Neural crest cell (in vitro differentiated cells): Measurements from ENCODE around the gene OR52E5. TPM values are rescaled to one million over a fixed set of nuclear protein-coding genes. Genes with fewer than 3 reads are reported as not detected.

ENCODE experiments used
- DNase-seq: peaks from one replicate; pipeline ENCODE4 v3.0.0; 2021; ENCODE audit warnings: low read depth, mixed read lengths, low spot score
- H3K27ac Mint-ChIP-seq: one replicate; pipeline ENCODE4 v1.8.0; 2021; ENCODE audit warnings: mild to moderate bottlenecking, mixed read lengths; ENCODE audit not compliant: unreplicated experiment
- H3K27me3 Mint-ChIP-seq: 2 replicates; pipeline ENCODE4 v1.8.0; 2021; ENCODE audit warnings: low read depth, mild to moderate bottlenecking, mixed read lengths
- H3K36me3 Mint-ChIP-seq: 2 replicates; pipeline ENCODE4 v1.8.0; 2021; ENCODE audit warnings: low read depth, mild to moderate bottlenecking, mixed read lengths
- H3K4me1 Mint-ChIP-seq: 2 replicates; pipeline ENCODE4 v1.8.0; 2021; ENCODE audit warnings: mixed read lengths
- H3K4me3 Mint-ChIP-seq: one replicate; pipeline ENCODE4 v1.8.0; 2021; ENCODE audit warnings: mild to moderate bottlenecking, mixed read lengths
- H3K9me3 Mint-ChIP-seq: 2 replicates; pipeline ENCODE4 v1.8.0; 2021; ENCODE audit warnings: mixed read lengths
- total RNA-seq: library from RNA; stranded (reverse); gene quantifications from 2 replicates; pipeline ENCODE4 v1.2.1, GENCODE V29; 2021
- TF ChIP-seq, protein P1 (sequence below): fragments of 200-600 bp; sonication (generic); conservative IDR thresholded peaks from 2 replicates; pipeline ENCODE4 v1.5.0; 2021; ENCODE audit warnings: antibody characterized with exemption, mild to moderate bottlenecking

Gene OR52E5
- total RNA-seq, 1 donor from 2014 or later = not detected

DNA sequence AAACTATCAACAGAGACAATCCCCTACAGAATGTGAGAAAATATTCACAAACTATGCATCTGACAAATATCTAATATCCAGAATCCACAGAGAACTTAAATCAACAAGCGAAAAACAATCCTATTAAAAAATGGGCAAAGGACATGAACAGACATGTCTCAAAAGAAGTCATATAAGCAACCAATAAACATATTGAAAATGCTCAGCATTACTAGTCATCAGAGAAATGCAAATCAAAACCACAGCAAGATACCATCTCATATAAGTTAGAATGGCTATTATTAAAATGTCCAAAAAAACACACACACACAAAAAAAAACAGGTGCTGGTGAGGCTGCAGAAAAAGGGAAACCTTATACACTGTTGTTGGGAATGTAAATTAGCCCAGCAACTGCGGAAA, 27.2 kb upstream of the OR52E5 start:
- H3K36me3 Mint-ChIP-seq = no peaks in the 10 kb centered on the region
- peaks cover 17% of the 10 kb centered on the region for H3K27me3 Mint-ChIP-seq
- no peak overlapping the region for H3K4me3 Mint-ChIP-seq
- TF ChIP-seq, protein P1, sequence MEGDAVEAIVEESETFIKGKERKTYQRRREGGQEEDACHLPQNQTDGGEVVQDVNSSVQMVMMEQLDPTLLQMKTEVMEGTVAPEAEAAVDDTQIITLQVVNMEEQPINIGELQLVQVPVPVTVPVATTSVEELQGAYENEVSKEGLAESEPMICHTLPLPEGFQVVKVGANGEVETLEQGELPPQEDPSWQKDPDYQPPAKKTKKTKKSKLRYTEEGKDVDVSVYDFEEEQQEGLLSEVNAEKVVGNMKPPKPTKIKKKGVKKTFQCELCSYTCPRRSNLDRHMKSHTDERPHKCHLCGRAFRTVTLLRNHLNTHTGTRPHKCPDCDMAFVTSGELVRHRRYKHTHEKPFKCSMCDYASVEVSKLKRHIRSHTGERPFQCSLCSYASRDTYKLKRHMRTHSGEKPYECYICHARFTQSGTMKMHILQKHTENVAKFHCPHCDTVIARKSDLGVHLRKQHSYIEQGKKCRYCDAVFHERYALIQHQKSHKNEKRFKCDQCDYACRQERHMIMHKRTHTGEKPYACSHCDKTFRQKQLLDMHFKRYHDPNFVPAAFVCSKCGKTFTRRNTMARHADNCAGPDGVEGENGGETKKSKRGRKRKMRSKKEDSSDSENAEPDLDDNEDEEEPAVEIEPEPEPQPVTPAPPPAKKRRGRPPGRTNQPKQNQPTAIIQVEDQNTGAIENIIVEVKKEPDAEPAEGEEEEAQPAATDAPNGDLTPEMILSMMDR = no peak
- no peaks in the 10 kb centered on the region for H3K4me1 Mint-ChIP-seq
- no peak overlapping the region for H3K27ac Mint-ChIP-seq
- H3K9me3 Mint-ChIP-seq = peaks cover 6% of the 10 kb centered on the region
- DNase-seq = no peak

DNA sequence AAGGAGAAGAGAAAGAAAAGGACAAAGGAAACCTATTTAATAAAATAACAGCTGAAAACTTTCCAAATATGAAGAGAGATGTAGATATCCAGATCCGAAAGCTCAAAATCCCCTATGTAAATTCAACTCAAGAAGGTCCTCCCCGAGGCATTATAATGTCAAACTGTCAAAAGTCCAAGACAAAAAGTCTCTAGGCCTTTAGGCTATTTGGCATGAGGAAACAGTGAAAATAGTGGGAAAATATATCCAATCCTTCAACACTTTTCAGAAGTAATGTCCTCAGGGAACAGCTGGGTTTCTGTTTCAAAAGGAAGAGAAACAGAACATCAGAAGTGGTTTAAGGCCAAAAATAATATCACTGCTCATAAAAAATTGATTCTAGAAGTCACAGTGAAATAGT, 14.4 kb upstream of the OR52E5 start:
- Mint-ChIP-seq H3K9me3 (no peaks in the 10 kb centered on the region), H3K4me1 (no peaks in the 10 kb centered on the region), H3K4me3 (no peak overlapping the region), H3K27me3 (peaks cover 30% of the 10 kb centered on the region), H3K36me3 (no peaks in the 10 kb centered on the region), H3K27ac (no peak overlapping the region)
- TF ChIP-seq, protein P1 = no peak
- no peak for DNase-seq

DNA sequence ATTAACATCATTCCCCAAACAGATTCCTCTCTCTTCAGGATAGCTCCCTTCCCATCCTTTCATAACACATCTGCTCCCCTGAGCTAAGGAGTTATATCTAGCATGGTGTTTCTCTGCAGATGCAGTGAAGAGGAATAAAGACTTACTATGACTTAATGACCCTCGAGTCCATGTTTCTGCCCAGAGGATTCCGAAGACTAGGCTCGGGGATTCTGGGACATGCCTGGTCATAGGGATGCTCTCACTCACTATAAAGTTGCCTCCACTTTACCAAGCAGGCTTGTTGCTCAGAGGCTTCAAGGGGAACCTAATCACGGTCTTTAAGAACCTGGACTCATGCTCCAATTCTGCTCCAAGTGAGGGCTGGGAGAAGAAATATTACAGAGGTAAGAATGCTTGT, 12.7 kb upstream of the OR52E5 start, which contains the start of gene OR52E4:
TSS of gene OR52E4 (plus strand) at position 301 of the 400 bp plus-strand sequence. CDS start 3,664 bp downstream, outside the sequence.
- H3K27me3 Mint-ChIP-seq = peaks cover 36% of the 10 kb centered on the region
- H3K4me3 Mint-ChIP-seq = no peak within 1 kb of the TSS
- no peak within 1 kb of the TSS for H3K27ac Mint-ChIP-seq
- no peaks in the 10 kb centered on the region for H3K4me1 Mint-ChIP-seq
- TF ChIP-seq, protein P1 = no peak
- no peaks in the 10 kb centered on the region for H3K36me3 Mint-ChIP-seq
- DNase-seq = no peak
- H3K9me3 Mint-ChIP-seq = no peaks in the 10 kb centered on the region

DNA sequence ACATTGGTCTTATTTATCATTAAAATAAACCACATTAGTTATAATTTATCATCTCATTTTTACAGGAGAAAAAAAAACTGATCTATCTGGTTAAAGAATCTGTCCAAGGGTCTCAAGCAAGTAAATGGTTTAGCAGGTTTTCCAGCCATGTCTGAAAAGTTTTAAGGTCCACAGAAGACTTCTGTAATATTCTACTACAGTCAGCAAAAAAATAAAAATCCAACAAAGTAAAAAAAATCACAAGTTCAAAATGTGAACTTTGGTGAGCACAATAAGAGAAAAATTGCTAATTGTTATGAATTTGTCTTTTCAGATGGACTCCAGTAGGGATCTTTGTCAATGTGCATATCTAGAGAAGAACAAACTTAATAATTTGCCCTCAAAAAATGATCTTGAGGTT, 11.3 kb upstream of the OR52E5 start:
- Mint-ChIP-seq H3K4me3 (no peak overlapping the region), H3K36me3 (no peaks in the 10 kb centered on the region), H3K27ac (no peak overlapping the region), H3K27me3 (peaks cover 39% of the 10 kb centered on the region), H3K9me3 (no peaks in the 10 kb centered on the region), H3K4me1 (no peaks in the 10 kb centered on the region)
- TF ChIP-seq, protein P1 = no peak
- no peak for DNase-seq

DNA sequence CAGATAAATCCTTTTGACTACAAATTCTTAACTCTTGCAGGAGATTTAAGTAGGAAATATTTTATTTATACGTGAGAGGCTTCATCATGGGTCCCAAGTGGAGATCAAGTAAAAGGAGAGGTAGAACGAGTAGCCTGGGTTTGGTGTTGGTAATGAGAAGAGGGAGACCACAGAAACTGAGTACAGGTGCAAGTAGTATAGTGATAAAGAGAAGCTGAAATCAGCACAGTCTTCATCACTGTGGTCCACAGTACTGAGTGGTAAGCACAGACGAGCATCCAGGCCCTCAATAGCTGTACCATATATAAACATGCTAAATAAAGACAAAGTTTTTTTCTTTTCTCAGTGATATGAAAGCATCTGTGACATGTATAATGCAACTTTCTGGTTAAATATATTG, 5.8 kb upstream of the OR52E5 start:
- H3K9me3 Mint-ChIP-seq = no peaks in the 10 kb centered on the region
- no peaks in the 10 kb centered on the region for H3K4me1 Mint-ChIP-seq
- DNase-seq = no peak
- no peaks in the 10 kb centered on the region for H3K36me3 Mint-ChIP-seq
- no peak overlapping the region for H3K4me3 Mint-ChIP-seq
- TF ChIP-seq, protein P1 = no peak
- H3K27ac Mint-ChIP-seq = no peak overlapping the region
- peaks cover 15% of the 10 kb centered on the region for H3K27me3 Mint-ChIP-seq

DNA sequence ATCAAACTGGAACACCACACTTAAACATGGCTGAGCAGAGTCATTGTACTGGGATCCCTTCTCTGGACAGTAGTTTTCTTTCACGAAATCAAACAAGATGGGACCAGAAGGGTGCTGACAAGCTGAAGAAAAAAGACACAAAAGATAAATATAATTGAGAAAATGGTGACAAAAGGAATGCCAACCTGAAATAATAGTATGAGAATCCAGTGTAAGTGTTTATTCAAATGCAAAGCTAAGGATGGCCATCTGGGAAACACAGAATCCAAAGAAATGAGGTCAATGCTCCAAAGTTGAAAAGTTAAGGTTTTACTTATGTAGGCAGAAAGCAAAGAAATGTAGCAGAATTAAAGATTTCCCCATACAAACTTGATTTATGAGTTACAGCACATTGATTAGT, 5.3 kb upstream of the OR52E5 start:
- peaks cover 10% of the 10 kb centered on the region for H3K27me3 Mint-ChIP-seq
- no peak overlapping the region for H3K27ac Mint-ChIP-seq
- no peak overlapping the region for H3K4me3 Mint-ChIP-seq
- H3K36me3 Mint-ChIP-seq = no peaks in the 10 kb centered on the region
- TF ChIP-seq, protein P1 = no peak
- H3K9me3 Mint-ChIP-seq = no peaks in the 10 kb centered on the region
- no peaks in the 10 kb centered on the region for H3K4me1 Mint-ChIP-seq
- DNase-seq = no peak
